Activated naive CD8-positive, alpha-beta T cell treated with anti-CD3 and anti-CD28 coated beads, Interleukin-2, amount 50 U/mL, for 16 hours (primary cell): ENCODE measurements around the gene TNNI2.
"Not testable (repeated sequence)": the region's sequence is repeated elsewhere in the genome, so short reads cannot be mapped to it uniquely, and the experiment has no call there.

ENCODE experiments used
- DNase-seq: peaks from one replicate; pipeline ENCODE4 v3.0.0-alpha.2; 2020; ENCODE audit warnings: low read depth, low spot score

Gene TNNI2

DNA sequence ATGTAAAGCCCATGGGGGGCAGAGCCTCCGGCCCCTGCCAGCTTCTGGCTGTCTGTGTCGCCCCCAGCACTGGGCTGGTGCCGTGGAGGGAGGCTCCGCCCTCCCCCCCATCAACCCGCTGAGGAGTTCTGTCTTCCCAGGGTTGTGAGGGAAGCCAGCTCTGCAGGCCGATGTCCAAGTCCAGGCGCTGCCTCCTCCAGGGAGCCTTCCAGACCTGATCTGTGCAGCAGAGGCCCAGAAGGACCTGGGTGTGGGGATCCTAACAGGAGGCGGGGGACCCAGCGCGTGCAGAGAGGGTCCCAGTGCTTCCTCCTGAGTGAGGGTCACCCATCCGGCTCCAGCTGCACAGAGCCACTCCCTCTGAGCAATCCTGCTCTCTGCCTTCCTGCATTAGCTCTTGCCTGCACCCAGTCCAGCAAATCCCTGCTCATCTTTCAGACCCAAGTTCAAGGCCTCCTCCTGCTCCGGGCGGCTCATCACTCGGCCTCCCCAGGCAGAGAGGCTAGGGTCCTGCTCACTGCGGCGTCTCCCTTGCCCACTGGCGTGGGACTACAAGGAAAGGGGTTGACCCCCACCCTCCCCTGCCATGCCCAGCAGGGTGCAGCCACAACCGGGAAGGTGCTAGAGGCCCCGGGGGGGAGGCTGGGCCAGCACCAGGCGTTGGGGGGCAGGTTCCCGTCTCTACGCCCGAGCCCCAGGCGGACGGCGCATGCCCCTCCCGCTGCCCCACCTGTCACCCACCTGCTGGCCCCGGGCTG, 36.5 kb downstream of the TNNI2 start:
- DNase-seq = no peak

DNA sequence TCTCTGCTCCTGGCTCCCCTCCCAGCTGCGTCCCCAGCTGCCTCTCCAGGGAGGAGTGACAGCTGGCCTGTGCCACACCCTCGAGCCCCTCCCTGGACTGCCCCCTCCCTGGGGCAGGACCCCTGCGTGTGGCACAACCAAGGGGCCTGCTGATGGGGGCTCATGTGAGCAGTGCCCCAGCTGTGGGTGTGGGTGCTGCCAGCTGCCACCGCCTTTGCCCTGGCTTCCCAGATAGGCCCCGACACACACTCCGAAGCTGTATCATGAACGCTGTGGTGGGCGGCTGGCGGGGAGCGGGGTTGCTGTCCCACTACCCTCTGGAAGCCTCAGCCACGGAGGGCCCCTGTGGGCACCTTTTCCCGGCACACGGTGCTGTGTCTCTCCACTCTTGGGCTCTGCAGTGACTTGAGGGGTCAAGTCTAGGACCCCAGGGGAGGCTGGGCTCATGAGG, 37.1 kb downstream of the TNNI2 start:
- not testable (repeated sequence) for DNase-seq

DNA sequence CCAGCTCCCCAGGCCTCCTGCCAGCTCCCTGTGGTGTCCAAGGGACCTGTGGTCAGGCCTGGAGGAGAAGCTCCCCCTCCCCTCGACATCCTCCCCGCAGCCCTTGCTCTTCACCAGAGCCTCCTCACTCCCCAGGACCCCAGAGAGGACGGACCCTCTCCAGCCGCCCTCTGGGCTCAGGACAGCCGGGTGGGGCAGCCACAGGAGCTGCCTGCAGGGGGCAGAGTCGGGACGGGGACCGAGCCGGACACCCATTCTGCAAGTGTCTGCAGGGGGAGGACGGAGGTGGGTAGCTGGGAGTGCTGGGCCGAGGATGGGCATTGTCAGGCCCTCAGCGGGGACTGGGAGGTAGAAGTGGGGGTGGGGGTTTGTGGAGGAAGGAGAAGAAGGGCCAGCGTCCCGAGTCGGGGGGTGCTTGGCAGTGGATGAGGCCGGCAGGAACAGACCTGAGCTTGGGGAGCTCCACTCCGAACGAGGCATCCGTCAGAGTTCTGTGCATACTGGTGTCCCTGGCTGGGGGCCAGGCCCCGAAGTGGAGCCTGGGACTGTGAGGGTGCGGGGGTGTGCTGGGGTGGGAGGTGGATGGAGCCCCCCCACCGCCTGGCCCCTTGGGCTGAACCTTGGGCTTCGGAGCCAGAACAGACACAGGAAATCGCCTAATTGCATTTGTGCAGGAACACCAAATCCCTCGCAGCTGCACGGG, 37.7 kb downstream of the TNNI2 start:
- DNase-seq = no peak

DNA sequence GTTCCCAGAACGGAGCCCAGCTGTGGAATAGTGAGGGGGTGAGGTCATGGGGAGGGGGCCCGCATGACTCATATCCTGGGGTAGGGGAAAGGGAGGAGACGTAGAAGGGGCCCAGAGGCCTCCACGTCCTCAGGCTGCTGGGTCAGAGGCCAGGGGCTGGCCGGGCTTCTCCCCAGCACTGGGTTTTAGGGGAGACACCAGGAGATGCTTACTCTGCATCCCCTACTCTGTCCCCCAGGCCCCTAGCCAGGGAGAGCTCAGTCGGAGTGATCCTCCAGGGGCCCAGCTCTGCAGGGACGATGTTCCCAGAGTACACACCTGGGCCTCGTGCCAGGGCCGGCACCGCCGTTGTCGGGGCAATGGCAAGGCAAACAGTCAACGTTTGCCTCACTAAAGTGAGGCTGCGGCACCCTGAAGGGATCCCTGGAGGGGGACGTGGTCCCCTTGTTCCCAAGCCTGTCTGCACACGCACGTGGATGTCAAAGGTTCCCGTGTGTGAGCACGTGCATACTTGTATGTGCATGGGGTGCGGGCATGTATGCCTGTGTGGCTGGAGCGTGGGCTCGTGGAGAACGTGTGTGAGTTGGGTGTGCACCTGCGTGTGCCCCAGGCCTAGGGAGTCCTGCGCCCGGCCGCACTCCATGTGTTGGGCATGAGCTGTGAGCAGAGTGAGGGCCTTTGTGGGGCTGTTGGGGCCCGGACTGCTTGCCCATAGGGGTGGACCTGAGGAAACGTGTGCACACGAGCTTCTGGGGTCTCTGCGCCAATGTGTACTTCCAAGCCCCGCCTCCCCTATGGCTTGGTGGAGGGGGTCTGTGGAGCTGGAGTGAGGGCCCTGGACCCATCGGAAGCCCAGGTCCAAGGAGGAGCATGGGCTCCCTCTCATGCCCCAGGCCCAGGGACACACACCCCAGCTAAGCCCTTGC, 38.7 kb downstream of the TNNI2 start:
- DNase-seq = no peak

DNA sequence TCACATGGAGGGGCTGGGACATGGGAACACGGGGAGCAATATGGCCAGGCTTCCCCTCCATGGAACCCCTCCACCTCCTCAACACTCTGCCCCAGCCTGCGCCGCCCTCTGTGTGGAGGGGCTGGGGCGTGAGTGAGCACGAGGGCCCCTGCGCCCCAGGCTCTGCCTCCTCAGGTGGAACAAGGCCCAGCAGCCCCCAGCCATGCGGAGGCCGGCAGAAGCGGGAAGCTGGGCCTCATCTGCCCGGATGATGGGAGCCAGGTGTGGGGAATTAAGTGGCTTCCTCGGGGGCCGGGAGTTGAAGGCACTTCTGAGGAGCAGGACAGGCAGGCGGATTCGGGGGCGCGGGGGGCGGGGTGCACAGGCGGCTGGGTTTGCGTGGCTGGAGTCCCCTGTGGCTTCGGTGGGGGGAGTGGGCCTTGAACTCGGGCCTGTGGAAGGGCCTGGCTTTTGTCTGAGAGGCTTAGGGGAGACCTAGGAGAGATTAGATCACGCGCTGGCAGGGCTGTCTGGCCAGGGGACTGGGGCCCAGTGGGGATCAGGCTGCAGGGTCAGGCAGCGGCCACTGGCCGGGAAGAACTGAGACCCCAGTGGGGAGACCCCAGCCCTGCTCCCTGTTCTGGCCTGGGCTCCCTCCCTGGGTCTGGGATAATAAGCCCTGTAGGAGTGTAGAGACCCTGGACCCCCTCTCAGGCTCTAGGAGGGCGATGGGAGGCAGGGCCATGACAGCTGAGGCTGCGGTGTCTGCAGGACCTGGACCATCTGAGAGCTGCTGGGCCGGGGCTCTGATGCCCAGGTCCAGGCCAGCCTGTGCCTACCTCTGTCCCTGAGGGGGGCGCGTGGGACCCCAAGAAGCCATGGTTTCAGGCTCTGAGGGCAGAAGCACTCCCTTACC, 39.6 kb downstream of the TNNI2 start:
- no peak for DNase-seq

DNA sequence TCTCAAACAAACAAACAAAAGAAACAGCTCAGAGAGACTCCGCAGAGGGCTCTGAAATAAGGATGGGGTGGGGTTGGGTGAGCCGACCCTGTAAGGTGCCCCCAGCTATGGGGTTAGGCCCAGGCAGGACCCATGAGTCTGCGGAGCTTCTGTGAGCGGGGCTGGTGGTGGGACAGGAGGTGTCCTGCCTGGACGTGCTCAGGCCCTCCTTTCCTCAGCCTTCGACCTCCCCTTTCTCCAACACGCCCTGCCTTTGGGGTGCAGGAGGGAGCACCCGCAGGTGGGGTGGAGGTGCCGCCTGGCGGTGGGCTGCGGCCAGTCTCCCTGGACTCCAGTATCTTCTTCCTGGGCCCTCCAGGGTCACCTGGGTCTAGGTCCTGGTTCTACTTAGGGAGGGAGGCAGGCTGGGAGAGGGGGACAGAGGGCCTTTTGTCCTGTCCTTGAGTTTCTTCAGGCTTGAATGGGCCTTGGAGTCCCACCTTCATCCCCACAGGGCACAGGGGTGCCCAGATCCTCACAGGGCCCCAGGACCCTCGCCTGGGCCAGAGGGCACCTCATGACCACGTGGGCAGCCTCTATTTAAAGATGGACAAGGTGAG, 40.7 kb downstream of the TNNI2 start:
- no peak for DNase-seq

DNA sequence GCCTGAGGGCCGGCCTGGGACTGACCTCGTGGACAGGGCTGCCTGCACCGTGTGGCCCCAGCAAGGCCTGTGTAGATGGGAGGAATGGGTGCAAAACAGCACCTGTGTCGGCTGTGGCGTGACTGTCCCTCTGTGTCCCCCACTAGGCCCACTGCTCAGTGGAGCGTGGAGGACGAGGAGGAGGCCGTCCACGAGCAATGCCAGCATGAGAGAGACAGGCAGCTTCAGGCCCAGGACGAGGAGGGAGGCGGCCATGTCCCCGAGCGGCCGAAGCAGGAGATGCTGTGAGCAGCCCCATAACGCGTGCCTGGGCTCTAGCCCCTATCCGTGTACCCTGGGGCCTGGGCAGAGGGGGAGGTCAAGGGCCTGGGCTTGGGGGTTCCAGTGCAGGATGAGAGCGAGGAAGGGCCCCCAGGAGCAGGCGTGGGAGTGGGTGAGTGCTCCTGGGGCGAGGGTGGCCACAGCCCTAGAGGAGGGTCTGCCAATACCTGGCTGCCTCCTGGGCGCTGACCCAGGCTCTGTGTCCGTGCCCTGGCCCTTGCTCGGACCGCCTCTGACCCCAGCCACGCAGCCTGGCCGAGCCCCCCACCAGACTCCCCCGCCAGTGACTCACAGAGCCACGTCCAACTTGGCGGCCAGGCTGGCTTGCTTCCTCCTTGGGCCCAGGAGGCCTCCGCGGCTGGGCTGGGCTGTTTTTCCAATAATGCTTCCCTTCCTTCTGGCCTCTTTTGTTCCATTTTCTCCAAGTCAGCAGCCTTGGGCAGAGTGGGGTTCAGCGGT, 41.4 kb downstream of the TNNI2 start:
- DNase-seq = no peak

DNA sequence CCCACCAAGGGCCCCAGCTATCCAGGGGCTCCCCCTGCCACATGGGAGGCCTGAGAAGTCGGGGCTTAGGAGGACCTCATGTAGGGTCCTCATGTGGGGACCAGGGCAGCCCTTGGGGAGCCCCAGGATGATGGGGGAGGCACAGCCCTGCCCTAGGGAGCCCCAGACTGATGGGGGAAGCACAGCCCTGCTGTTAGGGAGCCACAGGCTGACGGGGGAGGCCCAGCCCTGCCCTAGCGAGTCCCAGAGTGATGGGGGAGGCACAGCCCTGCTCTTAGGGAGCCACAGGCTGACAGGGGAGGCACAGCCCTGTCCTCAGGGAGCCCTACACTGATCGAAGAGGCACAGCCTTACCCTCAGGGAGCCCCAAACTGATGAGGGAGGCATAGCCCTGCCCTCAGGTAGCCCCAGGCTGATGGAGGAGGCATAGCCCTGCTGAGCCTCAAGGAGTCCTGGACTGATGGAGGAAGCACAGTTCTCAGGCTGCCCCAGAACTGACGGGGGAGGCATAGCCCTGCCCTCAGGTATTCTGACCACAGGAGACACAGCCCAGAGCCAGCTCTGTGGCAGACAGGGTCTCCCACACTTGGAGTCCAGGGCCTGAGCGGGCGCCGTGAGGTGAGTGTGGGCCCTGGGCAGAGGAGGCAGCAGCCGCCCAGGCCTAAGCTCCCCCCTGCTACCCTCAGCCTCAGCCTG, 42.1 kb downstream of the TNNI2 start:
- no peak for DNase-seq

DNA sequence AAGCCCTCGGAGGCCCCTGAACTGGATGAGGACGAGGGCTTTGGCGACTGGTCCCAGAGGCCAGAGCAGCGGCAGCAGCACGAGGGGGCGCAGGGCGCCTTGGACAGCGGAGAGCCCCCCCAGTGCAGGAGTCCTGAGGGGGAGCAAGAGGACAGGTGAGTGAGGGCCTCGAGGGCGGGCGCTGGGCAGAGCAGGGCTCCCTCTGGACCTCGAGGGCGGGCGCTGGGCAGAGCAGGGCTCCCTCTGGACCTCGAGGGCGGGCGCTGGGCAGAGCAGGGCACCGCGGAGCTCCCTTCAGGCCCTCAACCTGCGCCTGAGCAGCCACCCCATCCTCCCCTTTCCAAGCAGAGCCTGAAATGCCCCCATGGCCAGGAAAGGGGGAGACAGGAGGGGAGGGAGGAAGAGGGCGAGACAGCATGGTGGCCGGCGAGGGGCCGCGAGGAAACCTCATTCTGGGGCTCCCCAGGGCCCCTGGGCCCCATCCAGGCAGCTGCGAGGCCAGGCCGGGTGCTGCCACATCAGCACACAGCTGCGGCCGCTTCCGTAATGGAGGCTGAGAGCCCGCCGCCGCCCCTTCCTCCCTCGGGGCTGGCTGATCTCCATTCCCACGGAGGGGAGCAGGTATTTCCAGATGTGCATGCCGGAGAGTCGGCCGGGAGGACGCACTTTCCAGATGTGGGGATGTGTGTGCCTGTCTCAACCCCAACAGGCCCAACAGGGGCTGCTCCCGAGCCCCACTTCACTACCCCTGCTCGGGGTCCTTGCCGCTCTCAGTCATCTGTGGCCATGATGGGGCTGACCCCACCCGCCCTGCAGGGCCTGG, 42.9 kb downstream of the TNNI2 start:
- DNase-seq = no peak

DNA sequence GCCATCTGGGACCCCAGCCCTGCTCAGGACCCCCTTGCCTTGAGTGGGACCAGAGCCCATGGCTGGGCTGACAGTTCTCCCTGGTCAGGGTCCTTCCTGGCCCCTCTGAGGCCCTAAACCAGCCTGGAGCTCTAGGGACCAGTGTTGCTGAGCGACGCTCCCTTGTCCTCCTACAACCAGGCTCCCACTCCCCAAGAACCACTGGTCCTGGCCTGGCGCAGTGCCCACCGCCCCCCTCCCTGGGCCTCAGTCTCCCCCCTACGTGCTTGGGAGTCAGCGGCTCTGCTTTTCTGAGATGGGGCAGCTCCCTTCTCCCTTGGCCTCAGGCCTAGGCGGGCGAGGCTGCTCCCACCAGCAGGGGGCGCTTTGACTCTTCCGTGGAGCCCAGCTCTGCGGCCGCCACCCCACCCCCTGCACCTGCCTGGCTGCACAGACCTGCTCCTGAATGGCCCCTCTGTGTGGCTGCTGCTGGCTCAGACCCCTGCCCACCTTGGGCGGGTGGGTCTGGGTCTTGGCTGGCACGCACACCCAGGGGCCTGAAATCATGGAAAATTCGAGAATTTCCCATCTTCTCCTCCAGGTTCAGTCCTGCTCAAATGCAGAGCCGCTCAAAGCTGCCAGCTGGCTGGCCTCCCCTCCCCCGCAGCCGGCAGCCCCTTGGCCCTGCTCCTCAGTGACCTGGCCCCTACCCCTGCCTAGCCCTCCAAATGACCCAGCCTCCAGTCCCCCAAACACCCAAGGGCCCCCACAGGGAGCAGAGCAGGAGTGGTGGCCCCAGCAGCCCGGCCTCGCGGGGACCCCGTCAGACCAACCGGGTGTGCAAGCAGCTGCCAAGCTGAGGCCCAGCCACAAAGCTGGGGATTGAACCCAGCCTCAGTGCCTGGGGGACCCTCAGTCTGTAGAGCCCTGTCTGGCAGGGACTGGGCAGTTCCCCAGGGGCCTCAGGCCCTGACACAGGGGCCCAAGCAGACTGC, 43.8 kb downstream of the TNNI2 start:
- DNase-seq = peak; percentile 65

DNA sequence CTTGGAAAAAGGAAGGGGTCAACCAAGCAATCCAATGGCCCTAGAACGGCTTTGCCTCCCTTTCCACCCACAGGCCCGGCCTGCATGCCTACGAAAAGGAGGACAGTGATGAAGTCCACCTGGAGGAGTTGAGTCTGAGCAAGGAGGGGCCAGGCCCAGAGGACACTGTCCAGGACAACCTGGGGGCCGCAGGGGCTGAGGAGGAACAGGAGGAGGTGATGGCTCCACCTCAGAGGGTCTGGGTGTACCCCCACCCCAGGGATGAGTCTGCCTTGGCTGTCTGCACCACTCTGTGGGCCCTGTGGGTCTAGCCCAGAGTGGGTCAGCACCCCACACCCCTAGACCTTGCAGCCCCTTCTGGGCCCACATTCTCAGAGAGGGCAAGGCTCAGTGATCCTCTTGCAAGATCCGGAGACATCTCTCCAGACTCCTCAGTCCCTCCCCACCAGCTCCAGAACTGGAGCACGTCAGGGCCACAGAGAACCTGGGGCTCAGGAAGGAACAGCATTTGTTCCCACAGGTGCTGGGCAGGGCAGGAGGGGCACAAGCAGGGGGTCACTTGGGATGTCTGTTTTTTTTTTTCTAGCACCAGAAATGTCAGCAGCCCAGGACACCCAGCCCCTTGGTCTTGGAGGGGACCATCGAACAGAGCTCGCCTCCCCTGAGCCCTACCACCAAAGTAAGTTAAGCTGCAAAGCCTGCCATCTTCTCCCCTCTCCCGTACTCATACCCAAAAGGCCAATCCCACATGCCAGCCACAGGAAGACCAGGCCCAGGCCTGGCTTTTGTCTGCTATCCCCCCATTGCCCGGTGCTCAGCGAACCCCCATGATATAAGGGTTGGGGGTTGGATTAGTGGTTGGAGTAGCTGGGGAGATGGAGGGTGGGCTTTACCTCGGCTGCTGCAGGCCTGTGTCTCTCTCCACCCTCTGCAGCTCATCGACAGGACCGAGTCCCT, 44.8 kb downstream of the TNNI2 start:
- DNase-seq = no peak

DNA sequence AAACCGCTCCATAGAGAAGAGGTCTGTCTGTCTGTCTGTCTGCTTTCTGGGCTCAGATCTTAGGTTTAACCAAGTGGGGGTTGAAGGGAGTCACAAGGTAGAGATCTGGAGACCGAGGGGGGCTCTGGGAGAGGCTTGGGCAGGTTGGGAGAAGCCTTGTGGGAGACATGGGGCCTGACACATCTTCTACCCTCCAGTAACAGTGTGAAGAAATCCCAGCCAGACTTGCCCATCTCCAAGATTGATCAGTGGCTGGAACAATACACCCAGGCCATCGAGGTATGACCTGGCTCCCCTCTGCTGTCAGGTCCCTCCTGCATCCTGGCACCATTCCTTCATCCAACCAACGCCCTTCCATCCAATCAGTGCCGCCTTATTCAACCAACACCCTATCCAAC, 45.5 kb downstream of the TNNI2 start:
- no peak for DNase-seq

DNA sequence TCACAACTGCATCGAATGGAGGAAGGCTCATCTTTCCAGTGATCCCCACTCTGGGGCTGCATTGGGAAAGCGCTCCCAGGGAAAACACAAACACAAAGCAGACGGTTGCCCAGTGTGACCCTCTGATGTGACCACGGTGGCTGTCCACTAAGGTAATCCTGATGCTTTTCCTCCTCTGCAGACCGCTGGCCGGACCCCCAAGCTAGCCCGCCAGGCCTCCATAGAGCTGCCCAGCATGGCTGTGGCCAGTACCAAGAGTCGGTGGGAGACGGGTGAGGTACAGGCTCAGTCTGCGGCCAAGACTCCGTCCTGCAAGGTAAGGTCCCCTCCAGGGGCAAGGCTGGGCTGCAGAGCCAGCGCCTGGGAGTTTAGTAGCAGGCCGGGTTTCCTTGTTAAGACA, 47.8 kb downstream of the TNNI2 start:
- DNase-seq = not testable (repeated sequence)

DNA sequence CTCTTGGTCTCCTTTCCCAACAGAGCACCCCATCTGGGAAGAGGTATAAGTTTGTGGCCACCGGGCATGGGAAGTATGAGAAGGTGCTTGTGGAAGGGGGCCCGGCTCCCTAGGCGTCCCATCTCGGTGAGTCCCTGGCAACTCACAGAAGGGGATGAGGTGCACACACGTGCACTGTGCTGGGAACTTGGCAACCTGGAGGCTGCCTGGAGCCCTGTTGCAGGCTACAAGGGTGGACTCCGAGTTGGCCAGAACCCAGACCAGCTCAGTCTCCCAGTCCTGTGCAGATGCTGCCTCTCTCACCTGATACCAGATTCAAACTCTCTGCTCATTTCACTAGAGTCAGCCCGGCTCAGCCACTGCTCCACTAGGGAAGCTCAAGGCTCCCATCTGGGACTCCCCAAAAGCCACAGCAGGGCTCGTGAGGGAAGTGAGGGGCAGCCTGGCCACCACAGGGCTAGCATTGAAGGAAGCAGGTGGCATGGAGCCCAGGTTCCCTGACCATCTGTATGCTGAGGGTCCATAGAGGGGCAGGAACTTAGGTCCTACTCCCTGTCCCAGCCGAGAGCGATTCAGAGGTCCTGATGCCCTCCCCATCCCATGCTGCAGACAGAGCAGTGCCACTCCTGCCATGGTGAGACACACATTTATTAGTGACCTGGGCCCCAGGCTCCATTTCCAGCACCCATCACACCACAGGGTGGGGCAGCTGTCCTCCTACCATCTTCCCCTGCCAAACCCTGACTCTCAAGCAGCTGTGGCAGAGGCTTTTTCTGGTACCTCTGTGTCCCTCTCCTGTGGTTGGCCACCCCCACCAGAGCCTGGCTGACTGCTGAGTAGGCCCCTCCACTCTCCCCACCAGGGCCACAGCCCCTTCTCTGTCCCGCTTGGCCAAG, 48.9 kb downstream of the TNNI2 start:
- no peak for DNase-seq

DNA sequence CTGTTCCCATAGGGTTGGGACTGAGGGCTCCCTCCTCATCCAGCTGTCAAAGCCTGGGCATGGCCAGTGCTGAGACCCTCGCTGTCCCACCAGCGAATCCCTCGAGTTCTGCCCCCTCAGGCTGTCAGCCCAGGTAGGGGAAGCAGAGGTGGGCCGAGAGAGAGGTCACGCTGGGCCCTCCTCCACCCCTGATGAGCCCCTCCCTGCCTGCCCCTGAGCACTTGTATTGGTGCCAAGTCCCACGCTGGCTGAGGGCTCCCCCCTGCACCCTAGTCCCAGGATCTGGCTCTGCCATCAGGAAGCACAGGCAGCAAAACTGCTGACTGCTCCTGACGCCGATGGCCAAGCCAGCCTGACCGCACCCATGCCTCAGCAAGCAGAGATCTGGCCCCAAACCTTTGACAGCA, 49.6 kb downstream of the TNNI2 start:
- DNase-seq = no peak
